ENCODE measurements around the gene BAIAP2L1. TPM values are rescaled to one million over a fixed set of nuclear protein-coding genes. Genes with fewer than 3 reads are reported as not detected.
A peak's percentile ranks its signal among the peaks of the same experiment; 100 is the strongest.

The BAIAP2L1 gene
- total RNA-seq, 3 donors from 2014 or later, result 1.3 to 11.0 (median 8.5) TPM

DNA sequence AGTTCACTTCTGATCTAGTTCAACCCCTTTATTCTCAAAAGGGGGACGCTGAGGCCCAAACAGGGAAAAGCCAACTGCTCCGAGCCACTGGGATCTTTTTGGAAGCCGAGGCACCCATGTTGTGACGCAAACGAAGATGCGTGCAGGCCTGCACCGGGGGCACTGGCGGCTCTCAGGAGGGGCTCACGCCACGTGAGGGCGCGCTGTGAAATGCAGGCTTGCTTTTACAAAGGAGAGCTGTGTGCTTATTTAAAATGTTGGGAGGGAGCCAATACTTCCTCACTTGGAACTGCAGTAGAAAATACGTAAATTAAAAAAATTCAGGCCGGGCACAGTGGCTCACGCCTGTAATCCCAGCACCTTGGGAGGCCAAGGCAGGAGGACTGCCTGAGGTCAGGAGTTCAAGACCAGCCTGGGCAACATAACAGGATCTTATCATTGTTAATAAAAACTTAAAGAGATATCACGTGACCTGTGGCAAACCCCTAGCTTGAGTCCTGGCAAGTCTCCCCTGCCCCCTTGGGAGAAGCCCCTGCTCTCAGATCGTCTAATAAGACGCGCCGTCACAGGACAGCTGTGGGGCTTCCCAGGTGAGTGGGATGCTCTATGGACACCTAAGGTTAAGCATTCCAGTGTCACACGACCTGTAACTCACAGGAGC lies 103.1 kb downstream of the BAIAP2L1 start:
- no peak for TF ChIP-seq POLR2AphosphoS5 (IDR thresholded peaks at IDR 0.05)
- TF ChIP-seq POLR2A (IDR thresholded peaks at IDR 0.05), result no peak
- TF ChIP-seq, protein P1, sequence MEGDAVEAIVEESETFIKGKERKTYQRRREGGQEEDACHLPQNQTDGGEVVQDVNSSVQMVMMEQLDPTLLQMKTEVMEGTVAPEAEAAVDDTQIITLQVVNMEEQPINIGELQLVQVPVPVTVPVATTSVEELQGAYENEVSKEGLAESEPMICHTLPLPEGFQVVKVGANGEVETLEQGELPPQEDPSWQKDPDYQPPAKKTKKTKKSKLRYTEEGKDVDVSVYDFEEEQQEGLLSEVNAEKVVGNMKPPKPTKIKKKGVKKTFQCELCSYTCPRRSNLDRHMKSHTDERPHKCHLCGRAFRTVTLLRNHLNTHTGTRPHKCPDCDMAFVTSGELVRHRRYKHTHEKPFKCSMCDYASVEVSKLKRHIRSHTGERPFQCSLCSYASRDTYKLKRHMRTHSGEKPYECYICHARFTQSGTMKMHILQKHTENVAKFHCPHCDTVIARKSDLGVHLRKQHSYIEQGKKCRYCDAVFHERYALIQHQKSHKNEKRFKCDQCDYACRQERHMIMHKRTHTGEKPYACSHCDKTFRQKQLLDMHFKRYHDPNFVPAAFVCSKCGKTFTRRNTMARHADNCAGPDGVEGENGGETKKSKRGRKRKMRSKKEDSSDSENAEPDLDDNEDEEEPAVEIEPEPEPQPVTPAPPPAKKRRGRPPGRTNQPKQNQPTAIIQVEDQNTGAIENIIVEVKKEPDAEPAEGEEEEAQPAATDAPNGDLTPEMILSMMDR (IDR thresholded peaks at IDR 0.05), result no peak
- Histone ChIP-seq H3K36me3 (no peaks in the 10 kb centered on the region), H3K9me3 (peaks cover 0 to 11% of the 10 kb centered on the region in 2 donors), H3K4me1 (peaks cover 0 to 4% of the 10 kb centered on the region in 2 donors), H3K27me3 (no peaks in the 10 kb centered on the region), H3K27ac (no peak overlapping the region), H3K4me3 (no peak overlapping the region)
- no peak for DNase-seq (ENCODE audit: low spot score in 2 of 2)
- intact Hi-C loops (cut with DNase I; ENCODE audit: low total_unique reads), result no loop called here

DNA sequence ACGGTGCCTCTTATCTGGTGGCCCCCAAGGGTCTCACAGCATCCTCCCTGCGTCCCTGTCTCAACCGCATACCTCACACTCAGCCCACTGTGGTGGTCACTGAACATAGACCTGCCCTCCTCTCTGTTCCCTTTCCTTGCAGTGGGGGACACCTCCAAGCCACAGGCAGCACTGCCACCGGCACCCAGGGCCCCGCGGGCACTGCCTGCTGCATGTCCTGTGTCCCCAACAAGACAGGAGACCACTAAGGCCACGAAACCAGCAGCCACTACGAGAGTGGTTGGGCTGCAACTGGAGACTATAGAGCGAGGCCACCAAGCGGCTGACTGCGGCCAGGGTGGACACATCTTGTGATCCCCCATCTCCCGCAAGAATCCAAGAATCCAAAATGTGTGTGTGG lies 104.1 kb downstream of the BAIAP2L1 start:
- intact Hi-C loops (cut with DNase I; ENCODE audit: low total_unique reads), result no loop called here
- peaks cover 0 to 11% of the 10 kb centered on the region in 2 donors for H3K9me3 ChIP-seq

DNA sequence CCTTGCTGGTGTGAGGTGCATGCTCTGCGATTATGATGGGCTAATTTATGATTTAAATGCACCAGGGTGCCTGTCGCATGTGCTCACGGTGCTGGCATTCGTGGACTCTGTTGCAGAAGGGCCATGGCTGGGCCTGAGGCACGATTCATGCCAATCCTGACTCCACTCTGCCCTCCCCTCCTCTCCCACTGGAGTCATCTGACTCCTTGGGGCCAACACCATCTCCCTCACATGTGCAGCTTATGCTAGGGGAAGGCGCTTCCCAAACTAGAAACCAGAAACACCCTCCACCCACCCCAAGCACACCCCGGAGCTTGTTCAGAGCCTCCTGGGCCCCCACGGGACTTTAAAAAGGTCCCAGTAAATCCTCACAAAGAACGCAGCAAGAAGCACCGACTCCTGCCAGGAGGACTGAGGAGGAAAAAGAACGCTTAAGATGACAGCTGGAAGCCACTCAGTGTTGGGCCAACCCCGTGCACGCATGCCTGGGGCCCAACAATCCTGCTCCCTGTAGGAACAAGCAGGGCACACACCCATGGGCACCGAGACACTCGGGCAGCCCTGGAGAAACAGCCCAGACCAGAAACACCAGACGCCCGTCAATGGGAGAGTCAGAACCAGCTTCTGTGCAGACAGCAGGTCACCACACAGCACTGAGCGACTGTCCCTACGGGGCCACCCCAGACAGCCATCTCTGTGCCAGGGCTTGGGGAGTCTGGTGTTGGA lies 105.3 kb downstream of the BAIAP2L1 start:
- Histone ChIP-seq H3K27ac (no peak overlapping the region), H3K4me3 (no peak overlapping the region), H3K36me3 (no peaks in the 10 kb centered on the region), H3K4me1 (peaks cover 0 to 4% of the 10 kb centered on the region in 2 donors), H3K27me3 (no peaks in the 10 kb centered on the region), H3K9me3 (peaks cover 0 to 6% of the 10 kb centered on the region in 2 donors)
- intact Hi-C loops (cut with DNase I; ENCODE audit: low total_unique reads), result no loop called here
- no peak for TF ChIP-seq POLR2AphosphoS5 (IDR thresholded peaks at IDR 0.05)
- TF ChIP-seq, protein P1 (IDR thresholded peaks at IDR 0.05), result no peak
- TF ChIP-seq POLR2A (IDR thresholded peaks at IDR 0.05), result no peak
- DNase-seq (ENCODE audit: low spot score in 2 of 2), result no peak

More for the DNA sequence above, 104.1 kb downstream of the BAIAP2L1 start:
- DNase-seq (ENCODE audit: low spot score in 2 of 2), result no peak
- no peak overlapping the region for H3K27ac ChIP-seq
- no peak overlapping the region for H3K4me3 ChIP-seq
- no peaks in the 10 kb centered on the region for H3K36me3 ChIP-seq
- TF ChIP-seq, protein P1 (IDR thresholded peaks at IDR 0.05), result no peak
- TF ChIP-seq POLR2AphosphoS5 (IDR thresholded peaks at IDR 0.05) (no peak), POLR2A (IDR thresholded peaks at IDR 0.05) (no peak)
- peaks cover 0 to 4% of the 10 kb centered on the region in 2 donors for H3K4me1 ChIP-seq
- H3K27me3 ChIP-seq, result no peaks in the 10 kb centered on the region

DNA sequence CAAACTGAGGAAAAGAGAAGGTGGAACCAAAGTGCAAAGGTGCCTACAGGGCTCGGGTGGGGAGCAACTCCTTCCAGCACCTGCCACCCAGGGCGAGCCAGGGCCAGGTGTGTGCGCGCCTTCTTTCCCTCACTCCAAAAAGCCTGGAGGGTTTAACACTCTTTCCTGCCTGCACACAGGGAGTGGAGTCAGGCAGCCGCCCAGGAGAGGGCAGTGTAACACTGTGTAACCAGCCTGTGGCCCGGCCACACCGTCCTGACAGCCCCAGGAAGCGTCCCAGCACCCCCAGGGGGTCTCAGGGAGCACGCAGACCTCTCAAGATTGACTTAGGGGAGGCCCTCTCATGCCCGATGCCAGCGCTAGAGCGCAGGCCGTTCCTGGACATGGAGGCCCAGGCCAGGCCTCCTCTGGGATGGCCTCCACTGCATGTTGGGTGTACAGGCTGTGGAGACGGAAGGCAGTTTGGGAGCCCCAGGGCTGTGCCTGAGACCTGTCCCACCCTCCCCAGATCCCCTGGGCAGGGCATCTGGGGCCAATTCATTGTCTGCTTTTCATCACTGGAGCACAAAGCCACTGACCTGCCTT lies 106.0 kb downstream of the BAIAP2L1 start:
- DNase-seq (ENCODE audit: low spot score in 2 of 2), result peak in 1 of 2 donors; percentile 70
- Histone ChIP-seq H3K27me3 (no peaks in the 10 kb centered on the region), H3K9me3 (peaks cover 0 to under 1% of the 10 kb centered on the region in 2 donors), H3K4me1 (peaks cover 0 to 4% of the 10 kb centered on the region in 2 donors), H3K36me3 (no peaks in the 10 kb centered on the region), H3K27ac (no peak overlapping the region), H3K4me3 (no peak overlapping the region)
- intact Hi-C loops (cut with DNase I; ENCODE audit: low total_unique reads), result no loop called here
- TF ChIP-seq, protein P1 (IDR thresholded peaks at IDR 0.05), result peak in 2 of 3 donors; percentile 65 to 71
- TF ChIP-seq POLR2AphosphoS5 (IDR thresholded peaks at IDR 0.05) (no peak), POLR2A (IDR thresholded peaks at IDR 0.05) (no peak)

DNA sequence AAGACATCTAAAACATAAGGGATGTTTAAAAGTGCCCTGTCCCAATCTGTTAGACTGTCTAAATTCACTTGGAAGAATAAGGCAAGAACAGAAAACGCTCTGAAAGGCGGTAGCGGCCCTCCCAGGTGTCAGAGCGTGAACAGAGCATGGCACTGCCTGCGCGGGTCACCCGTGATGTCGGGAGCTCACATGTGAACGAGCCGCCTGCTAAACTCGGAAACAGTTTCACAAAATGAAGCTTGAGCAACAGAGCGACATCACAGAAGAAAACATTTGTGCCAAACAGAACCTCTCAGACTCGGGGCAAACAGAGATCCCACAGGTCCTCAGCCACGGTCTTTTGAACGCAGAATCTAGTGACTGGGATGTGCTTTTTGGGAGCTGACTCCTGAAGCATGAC lies 106.6 kb downstream of the BAIAP2L1 start:
- DNase-seq (ENCODE audit: low spot score in 2 of 2), result no peak
- no peaks in the 10 kb centered on the region for H3K27me3 ChIP-seq
- intact Hi-C loops (cut with DNase I; ENCODE audit: low total_unique reads), result no loop called here
- no peaks in the 10 kb centered on the region for H3K9me3 ChIP-seq
- peaks cover 0 to 4% of the 10 kb centered on the region in 2 donors for H3K4me1 ChIP-seq
- no peak overlapping the region for H3K27ac ChIP-seq
- no peak overlapping the region for H3K4me3 ChIP-seq
- TF ChIP-seq POLR2A (IDR thresholded peaks at IDR 0.05) (no peak), POLR2AphosphoS5 (IDR thresholded peaks at IDR 0.05) (no peak)
- TF ChIP-seq, protein P1 (IDR thresholded peaks at IDR 0.05), result no peak
- H3K36me3 ChIP-seq, result no peaks in the 10 kb centered on the region
